ENCODE data around the gene TAF4. TPM values are rescaled to one million over a fixed set of nuclear protein-coding genes. Genes with fewer than 3 reads are reported as not detected.

The TAF4 gene
- total and polyA plus RNA-seq, 3 experiments from 2014 or later = 1.4 to 21.0 (median 20.5) TPM

DNA sequence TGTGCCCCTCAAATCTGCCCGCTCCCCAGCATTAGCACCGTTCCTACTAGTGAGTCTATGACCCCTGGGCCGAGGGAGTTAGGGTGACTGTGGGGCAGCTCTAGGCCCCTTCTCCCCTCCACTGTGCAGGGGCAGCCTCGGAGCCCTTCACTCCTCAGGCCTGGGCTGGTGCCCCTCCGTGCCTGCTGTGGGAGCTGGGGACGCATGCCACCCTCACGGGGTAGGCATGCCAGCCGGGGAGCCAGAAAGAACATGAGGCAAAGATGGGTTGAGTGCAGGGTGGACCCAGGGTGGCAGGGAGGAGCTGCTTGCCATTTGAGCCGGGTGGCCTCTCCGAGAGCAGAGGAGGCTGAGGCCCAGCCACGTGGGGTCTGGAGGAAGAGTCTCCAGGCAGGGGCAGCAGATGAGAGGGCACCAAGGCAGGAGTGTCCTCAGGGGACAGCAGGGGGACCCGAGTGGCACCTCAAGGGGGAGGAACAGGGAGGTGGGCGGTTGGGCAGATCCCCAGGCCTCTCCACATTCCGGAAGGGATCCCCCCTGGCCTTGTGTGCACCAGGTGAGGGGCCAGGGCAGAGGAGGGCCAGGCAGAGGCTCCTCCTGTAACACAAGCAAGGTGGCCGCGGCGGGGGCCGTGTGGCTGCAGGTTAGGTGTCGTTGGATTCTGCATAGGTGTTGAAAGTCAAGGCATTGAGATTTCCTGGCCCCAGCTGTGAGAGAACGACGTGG lies 38.0 kb upstream of the TAF4 start:
- Mint-ChIP-seq H3K4me1 (no peaks in the 10 kb centered on the region), H3K27ac (no peak overlapping the region), H3K4me3 (no peak overlapping the region), H3K36me3 (peaks cover 5 to 52% (median 6%) of the 10 kb centered on the region in 3 donors), H3K9me3 (peaks cover 22 to 72% (median 68%) of the 10 kb centered on the region in 5 donors), H3K27me3 (peaks cover 14 to 21% of the 10 kb centered on the region in 2 donors)
- no peaks in the 10 kb centered on the region for H3K27me3 ChIP-seq (ENCODE audit: insufficient read depth, low read length, poor library complexity, severe bottlenecking)
- POLR2A ChIA-PET = interaction anchor here (0.6 kb wide), 1 partner anchor 1626 kb away, joined by 3 read pairs; no protein-coding TSS in a partner anchor
- no peaks in the 10 kb centered on the region for H3K36me3 ChIP-seq (ENCODE audit: insufficient read depth, low read length)
- no peaks in the 10 kb centered on the region for H3K4me1 ChIP-seq (ENCODE audit: insufficient read depth, low read length)
- CTCF ChIA-PET = no interaction called here
- no peak overlapping the region for H3K4me3 ChIP-seq (ENCODE audit: low read length)
- no peak overlapping the region for H3K27ac ChIP-seq (ENCODE audit: low read depth, low read length)
- no peak for DNase-seq
- peaks cover 27% of the 10 kb centered on the region for H3K9me3 ChIP-seq (ENCODE audit: low read length)

DNA sequence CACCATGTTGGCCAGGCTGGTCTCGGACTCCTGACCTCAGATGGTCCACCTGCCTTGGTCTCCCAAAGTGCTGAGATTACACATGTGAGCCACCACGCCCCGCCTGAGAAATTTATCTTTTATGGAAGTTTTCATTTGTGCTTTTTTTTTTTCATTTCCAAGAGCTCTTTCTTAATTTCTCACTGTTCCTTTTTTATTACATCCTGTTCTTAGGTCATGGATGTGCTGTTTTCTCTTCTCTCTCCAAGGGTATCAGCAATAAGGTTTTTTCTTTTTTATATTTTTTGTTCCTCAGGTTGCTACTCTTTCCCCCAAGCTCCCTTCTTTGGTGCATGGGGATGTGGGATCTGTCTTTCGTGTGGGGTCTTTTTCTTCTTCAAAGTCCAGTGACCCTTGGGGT lies 35.4 kb upstream of the TAF4 start:
- Mint-ChIP-seq H3K27ac (peak overlapping the region in 1 of 8 donors; percentile 30), H3K36me3 (peaks cover 2 to 43% (median 2%) of the 10 kb centered on the region in 3 donors), H3K4me1 (no peaks in the 10 kb centered on the region), H3K27me3 (peaks cover 14 to 23% of the 10 kb centered on the region in 2 donors), H3K9me3 (peaks cover 6 to 48% (median 46%) of the 10 kb centered on the region in 5 donors), H3K4me3 (peak overlapping the region in 1 of 7 donors; percentile 37)
- DNase-seq = no peak
- ChIA-PET POLR2A (no interaction called here), CTCF (no interaction called here)
- H3K27me3 ChIP-seq (ENCODE audit: insufficient read depth, low read length, poor library complexity, severe bottlenecking) = no peaks in the 10 kb centered on the region
- H3K4me1 ChIP-seq (ENCODE audit: insufficient read depth, low read length) = no peaks in the 10 kb centered on the region
- H3K4me3 ChIP-seq (ENCODE audit: low read length) = no peak overlapping the region
- no peak overlapping the region for H3K27ac ChIP-seq (ENCODE audit: low read depth, low read length)
- no peaks in the 10 kb centered on the region for H3K36me3 ChIP-seq (ENCODE audit: insufficient read depth, low read length)
- H3K9me3 ChIP-seq (ENCODE audit: low read length) = peaks cover 13% of the 10 kb centered on the region

DNA sequence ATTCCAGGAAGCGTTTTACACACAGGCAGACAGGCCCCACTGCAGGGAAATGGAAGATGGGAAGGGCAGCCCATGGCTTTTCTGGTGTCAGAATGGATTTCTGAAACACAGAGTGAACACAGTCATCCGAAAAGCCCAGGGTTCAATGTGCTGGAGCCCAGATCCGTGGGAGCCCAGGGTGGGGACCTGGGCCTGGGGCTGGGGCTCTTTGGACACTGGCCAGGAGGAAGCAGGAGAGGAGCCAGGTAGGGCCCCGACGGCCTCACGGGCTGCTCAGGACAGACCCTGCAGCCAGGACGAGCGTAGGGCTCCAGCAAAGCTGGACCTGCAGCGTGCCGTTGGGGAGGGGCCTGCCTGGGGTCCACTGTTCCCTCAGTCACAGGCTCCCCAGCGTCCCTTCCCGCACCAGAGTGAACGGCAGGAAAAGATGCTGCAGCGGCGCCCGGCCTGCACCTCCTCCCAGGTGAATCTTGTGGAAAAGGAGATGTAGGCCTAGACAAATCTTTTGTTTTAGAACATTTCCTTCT lies 32.3 kb upstream of the TAF4 start:
- Histone ChIP-seq H3K27me3 (ENCODE audit: insufficient read depth, low read length, poor library complexity, severe bottlenecking) (no peaks in the 10 kb centered on the region), H3K4me3 (ENCODE audit: low read length) (no peak overlapping the region), H3K36me3 (ENCODE audit: insufficient read depth, low read length) (no peaks in the 10 kb centered on the region), H3K9me3 (ENCODE audit: low read length) (peaks cover 13% of the 10 kb centered on the region), H3K4me1 (ENCODE audit: insufficient read depth, low read length) (no peaks in the 10 kb centered on the region), H3K27ac (ENCODE audit: low read depth, low read length) (no peak overlapping the region)
- H3K9me3 Mint-ChIP-seq = peaks cover 5 to 33% (median 28%) of the 10 kb centered on the region in 5 donors
- no peak for DNase-seq
- H3K27ac Mint-ChIP-seq = peak overlapping the region in 1 of 8 donors; percentile 55
- H3K4me3 Mint-ChIP-seq = no peak overlapping the region
- peaks cover 21 to 26% of the 10 kb centered on the region in 2 donors for H3K27me3 Mint-ChIP-seq
- POLR2A ChIA-PET = no interaction called here
- H3K4me1 Mint-ChIP-seq = no peaks in the 10 kb centered on the region
- CTCF ChIA-PET = no interaction called here
- H3K36me3 Mint-ChIP-seq = peaks cover 0 to 32% (median 0%) of the 10 kb centered on the region in 3 donors

DNA sequence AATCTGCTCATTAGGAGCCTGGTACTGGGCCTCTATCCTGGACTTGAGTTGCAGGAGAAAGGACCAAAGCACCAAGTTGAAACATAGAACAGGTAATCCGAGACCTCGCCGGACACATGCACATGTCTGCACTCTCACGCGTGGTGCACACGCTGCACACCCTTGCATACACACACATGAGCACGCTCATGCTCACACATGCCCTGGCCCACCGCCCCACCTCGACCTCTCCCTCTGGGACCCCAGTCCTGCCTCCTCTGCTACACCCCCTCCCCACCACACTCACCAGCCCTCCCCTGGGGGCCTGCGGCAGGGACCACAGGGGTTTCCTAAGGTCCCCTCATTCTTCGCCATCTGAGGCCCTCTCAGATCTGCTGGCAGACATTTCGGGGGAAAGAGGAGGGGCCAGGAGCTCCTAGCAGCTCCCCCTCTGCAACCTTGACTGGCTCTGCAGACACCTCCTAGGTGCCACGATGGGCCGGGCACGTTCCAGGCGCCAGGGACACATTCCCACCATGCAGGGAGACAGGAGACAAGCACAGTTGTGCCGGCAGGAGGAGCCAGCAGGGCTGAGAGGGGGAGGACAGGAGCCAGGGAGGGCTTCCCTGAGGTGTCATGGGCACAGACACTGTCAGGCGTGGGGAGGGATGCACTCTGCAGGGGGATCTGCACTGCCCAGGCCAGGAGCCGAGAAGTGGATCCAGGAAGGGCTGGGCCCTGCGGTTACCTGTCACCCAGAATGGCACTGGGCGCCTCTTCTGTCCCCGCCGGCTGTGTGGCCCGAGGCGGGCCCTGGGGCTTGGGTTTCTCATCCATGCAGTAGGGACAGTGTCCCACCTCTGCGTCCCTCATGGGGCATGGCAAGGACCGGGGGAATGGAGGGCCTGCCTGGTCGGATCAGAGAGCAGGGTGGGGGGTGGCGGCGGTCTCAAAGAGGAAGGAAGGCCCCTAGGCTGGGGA lies 31.0 kb upstream of the TAF4 start:
- H3K36me3 ChIP-seq (ENCODE audit: insufficient read depth, low read length) = no peaks in the 10 kb centered on the region
- H3K27ac Mint-ChIP-seq = no peak overlapping the region
- H3K27me3 ChIP-seq (ENCODE audit: insufficient read depth, low read length, poor library complexity, severe bottlenecking) = no peaks in the 10 kb centered on the region
- peaks cover 5 to 27% (median 20%) of the 10 kb centered on the region in 5 donors for H3K9me3 Mint-ChIP-seq
- no peak overlapping the region for H3K4me3 Mint-ChIP-seq
- no peak for DNase-seq
- no peaks in the 10 kb centered on the region for H3K4me1 Mint-ChIP-seq
- H3K36me3 Mint-ChIP-seq = peaks cover 0 to 29% (median 4%) of the 10 kb centered on the region in 3 donors
- H3K4me3 ChIP-seq (ENCODE audit: low read length) = no peak overlapping the region
- H3K9me3 ChIP-seq (ENCODE audit: low read length) = peaks cover 8% of the 10 kb centered on the region
- H3K4me1 ChIP-seq (ENCODE audit: insufficient read depth, low read length) = no peaks in the 10 kb centered on the region
- ChIA-PET CTCF (no interaction called here), POLR2A (no interaction called here)
- H3K27ac ChIP-seq (ENCODE audit: low read depth, low read length) = no peak overlapping the region
- H3K27me3 Mint-ChIP-seq = peaks cover 23 to 25% of the 10 kb centered on the region in 2 donors

DNA sequence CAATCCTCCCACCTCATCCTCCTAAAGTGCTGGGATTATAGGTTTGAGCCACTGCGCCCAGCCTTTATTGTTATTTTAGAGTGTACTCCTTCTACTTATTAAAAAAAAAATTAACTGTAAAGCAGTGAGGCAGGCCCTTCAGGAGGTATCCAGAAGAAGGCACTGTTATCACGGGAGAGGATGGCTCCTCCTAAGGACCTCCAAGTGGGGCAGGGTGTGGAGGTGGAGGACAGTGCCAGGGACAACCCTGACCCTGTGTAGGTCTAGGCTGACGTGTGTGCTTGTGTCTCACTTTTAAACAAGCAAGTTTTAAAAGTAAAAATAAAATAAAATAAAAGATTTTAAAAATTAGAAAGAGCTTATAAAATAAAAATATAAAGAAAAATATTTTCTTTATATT lies 23.7 kb upstream of the TAF4 start:
- H3K9me3 ChIP-seq (ENCODE audit: low read length) = no peaks in the 10 kb centered on the region
- H3K9me3 Mint-ChIP-seq = peaks cover 0 to 6% (median 2%) of the 10 kb centered on the region in 5 donors
- ChIA-PET CTCF (interaction anchor here (1.7 kb wide), 1 partner anchor 28 kb away, joined by 4 read pairs; no protein-coding TSS in a partner anchor), POLR2A (interaction anchor here (0.6 kb wide), 1 partner anchor 17 kb away, joined by 3 read pairs; no protein-coding TSS in a partner anchor)
- no peak for DNase-seq
- no peak overlapping the region for H3K4me3 ChIP-seq (ENCODE audit: low read length)
- peaks cover 0 to 6% (median 5%) of the 10 kb centered on the region in 3 donors for H3K36me3 Mint-ChIP-seq
- no peak overlapping the region for H3K4me3 Mint-ChIP-seq
- no peaks in the 10 kb centered on the region for H3K4me1 ChIP-seq (ENCODE audit: insufficient read depth, low read length)
- no peak overlapping the region for H3K27ac ChIP-seq (ENCODE audit: low read depth, low read length)
- H3K36me3 ChIP-seq (ENCODE audit: insufficient read depth, low read length) = no peaks in the 10 kb centered on the region
- H3K27me3 ChIP-seq (ENCODE audit: insufficient read depth, low read length, poor library complexity, severe bottlenecking) = no peaks in the 10 kb centered on the region
- H3K4me1 Mint-ChIP-seq = no peaks in the 10 kb centered on the region
- H3K27ac Mint-ChIP-seq = peak overlapping the region in 1 of 8 donors; percentile 23
- H3K27me3 Mint-ChIP-seq = peaks cover 6 to 29% of the 10 kb centered on the region in 2 donors

DNA sequence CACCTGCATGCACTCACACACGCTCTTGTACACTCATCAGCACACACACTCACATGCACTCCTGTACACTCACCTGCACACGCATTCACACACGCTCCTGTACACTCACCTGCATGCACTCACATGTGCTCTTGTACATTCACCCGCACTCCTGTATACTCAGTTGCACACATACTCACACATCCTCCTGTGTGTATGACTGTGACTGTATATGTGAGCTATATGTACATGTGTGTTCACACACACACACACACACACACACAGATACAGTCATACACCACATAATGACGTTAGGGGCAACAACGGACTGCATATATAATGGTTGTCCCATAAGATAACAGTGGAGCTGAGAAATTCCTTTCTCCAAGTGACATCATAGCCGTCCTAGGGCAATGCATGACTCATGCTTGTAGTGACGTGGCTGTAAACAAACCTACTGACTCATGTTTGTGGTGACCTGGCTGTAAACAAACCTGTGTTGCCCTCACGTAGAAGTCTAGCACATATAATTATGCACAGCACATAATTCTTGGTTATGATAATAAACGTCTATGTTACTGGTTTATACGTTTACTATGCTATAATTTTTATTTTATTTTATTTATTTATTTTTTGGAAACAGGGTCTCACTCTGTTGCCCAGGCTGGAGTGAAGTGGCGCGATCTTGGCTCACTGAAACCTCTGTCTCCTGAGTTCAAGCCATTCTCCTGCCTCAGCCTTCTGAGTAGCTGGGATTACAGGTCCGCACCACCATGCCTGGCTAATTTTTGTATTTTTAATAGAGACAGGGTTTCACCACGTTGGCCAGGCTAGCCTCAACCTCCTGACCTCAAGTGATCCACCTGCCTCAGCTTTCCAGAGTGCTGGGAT lies 22.8 kb upstream of the TAF4 start:
- CTCF ChIA-PET = interaction anchor here (1.7 kb wide), 1 partner anchor 29 kb away, joined by 4 read pairs; no protein-coding TSS in a partner anchor
- Mint-ChIP-seq H3K4me3 (no peak overlapping the region), H3K4me1 (no peaks in the 10 kb centered on the region), H3K36me3 (peaks cover 0 to 6% (median 5%) of the 10 kb centered on the region in 3 donors), H3K27me3 (peaks cover 6 to 24% of the 10 kb centered on the region in 2 donors), H3K27ac (no peak overlapping the region), H3K9me3 (peaks cover 0 to 6% (median 2%) of the 10 kb centered on the region in 5 donors)
- H3K4me3 ChIP-seq (ENCODE audit: low read length) = no peak overlapping the region
- POLR2A ChIA-PET = interaction anchor here (0.6 kb wide), 1 partner anchor 18 kb away, joined by 3 read pairs; no protein-coding TSS in a partner anchor
- H3K27me3 ChIP-seq (ENCODE audit: insufficient read depth, low read length, poor library complexity, severe bottlenecking) = peaks cover 3% of the 10 kb centered on the region
- no peaks in the 10 kb centered on the region for H3K36me3 ChIP-seq (ENCODE audit: insufficient read depth, low read length)
- H3K4me1 ChIP-seq (ENCODE audit: insufficient read depth, low read length) = no peaks in the 10 kb centered on the region
- DNase-seq = no peak
- H3K27ac ChIP-seq (ENCODE audit: low read depth, low read length) = no peak overlapping the region
- H3K9me3 ChIP-seq (ENCODE audit: low read length) = no peaks in the 10 kb centered on the region

DNA sequence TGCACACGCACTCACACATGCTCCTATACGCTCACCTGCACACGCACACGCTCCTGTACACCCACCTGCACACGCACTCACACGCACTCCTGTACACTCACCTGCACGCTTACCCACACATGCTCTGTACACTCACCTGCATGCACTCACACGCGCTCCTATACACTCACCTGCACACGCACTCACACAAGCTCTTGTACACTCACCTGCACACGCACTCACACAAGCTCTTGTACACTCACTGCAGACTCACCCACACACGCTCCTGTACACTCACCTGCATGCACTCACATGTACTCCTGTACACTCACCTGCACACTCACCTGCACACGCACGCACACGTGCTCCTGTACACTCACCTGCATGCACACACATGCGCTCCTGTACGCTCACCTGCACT lies 22.0 kb upstream of the TAF4 start:
- H3K9me3 Mint-ChIP-seq = peaks cover 0 to 5% (median 2%) of the 10 kb centered on the region in 5 donors

More for the DNA sequence above, 22.0 kb upstream of the TAF4 start:
- H3K36me3 ChIP-seq (ENCODE audit: insufficient read depth, low read length) = no peaks in the 10 kb centered on the region
- H3K4me3 ChIP-seq (ENCODE audit: low read length) = no peak overlapping the region
- peaks cover 0 to 6% (median 5%) of the 10 kb centered on the region in 3 donors for H3K36me3 Mint-ChIP-seq
- no peak for DNase-seq
- POLR2A ChIA-PET = no interaction called here
- no peak overlapping the region for H3K27ac Mint-ChIP-seq
- no peaks in the 10 kb centered on the region for H3K4me1 Mint-ChIP-seq
- H3K27ac ChIP-seq (ENCODE audit: low read depth, low read length) = no peak overlapping the region
- H3K27me3 Mint-ChIP-seq = peaks cover 2 to 17% of the 10 kb centered on the region in 2 donors
- H3K4me3 Mint-ChIP-seq = no peak overlapping the region
- CTCF ChIA-PET = no interaction called here
- H3K9me3 ChIP-seq (ENCODE audit: low read length) = no peaks in the 10 kb centered on the region
- peaks cover 3% of the 10 kb centered on the region for H3K27me3 ChIP-seq (ENCODE audit: insufficient read depth, low read length, poor library complexity, severe bottlenecking)
- no peaks in the 10 kb centered on the region for H3K4me1 ChIP-seq (ENCODE audit: insufficient read depth, low read length)

Data from CD8-positive, alpha-beta memory T cell (primary cell).